Coronary artery (tissue), 2 donors: Measurements from ENCODE around the gene RRBP1.

Experiments used
- DNase-seq: peaks from one replicate; pipeline ENCODE4 v3.0.0-alpha.2; 2017; ENCODE audit warnings: low spot score
- H3K27ac ChIP-seq, 2 donors: fragments of 200-600 bp; sonication (generic); one replicate each; pipeline ENCODE4 v1.5.1; 2016 to 2019
- H3K4me3 ChIP-seq: fragments of 200-600 bp; sonication (generic); 2 replicates; pipeline ENCODE4 v1.5.1; 2016; ENCODE audit warnings: mild to moderate bottlenecking, moderate library complexity
- TF ChIP-seq, protein P1 (sequence below): fragments of 200-600 bp; sonication (generic); IDR thresholded peaks from one replicate; pipeline ENCODE4 v1.5.1; 2019; ENCODE audit warnings: antibody characterized with exemption

The RRBP1 gene

GRCh38 chr20:17615645-17616479 lies 66.2 kb downstream of the RRBP1 start:
- peak; percentile 75 for DNase-seq
- Histone ChIP-seq H3K4me3 (no peak overlapping the region), H3K27ac (peak overlapping the region; percentile 74 to 93)

GRCh38 chr20:17614812-17615644 lies 67.0 kb downstream of the RRBP1 start:
- DNase-seq = peak; percentile 79
- Histone ChIP-seq H3K27ac (peak overlapping the region; percentile 74 to 93), H3K4me3 (peak overlapping the region; percentile 56)
- TF ChIP-seq, protein P1, sequence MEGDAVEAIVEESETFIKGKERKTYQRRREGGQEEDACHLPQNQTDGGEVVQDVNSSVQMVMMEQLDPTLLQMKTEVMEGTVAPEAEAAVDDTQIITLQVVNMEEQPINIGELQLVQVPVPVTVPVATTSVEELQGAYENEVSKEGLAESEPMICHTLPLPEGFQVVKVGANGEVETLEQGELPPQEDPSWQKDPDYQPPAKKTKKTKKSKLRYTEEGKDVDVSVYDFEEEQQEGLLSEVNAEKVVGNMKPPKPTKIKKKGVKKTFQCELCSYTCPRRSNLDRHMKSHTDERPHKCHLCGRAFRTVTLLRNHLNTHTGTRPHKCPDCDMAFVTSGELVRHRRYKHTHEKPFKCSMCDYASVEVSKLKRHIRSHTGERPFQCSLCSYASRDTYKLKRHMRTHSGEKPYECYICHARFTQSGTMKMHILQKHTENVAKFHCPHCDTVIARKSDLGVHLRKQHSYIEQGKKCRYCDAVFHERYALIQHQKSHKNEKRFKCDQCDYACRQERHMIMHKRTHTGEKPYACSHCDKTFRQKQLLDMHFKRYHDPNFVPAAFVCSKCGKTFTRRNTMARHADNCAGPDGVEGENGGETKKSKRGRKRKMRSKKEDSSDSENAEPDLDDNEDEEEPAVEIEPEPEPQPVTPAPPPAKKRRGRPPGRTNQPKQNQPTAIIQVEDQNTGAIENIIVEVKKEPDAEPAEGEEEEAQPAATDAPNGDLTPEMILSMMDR = no peak

More at GRCh38 chr20:17615645-17616479, 66.2 kb downstream of the RRBP1 start:
- TF ChIP-seq, protein P1 = no peak

DNA sequence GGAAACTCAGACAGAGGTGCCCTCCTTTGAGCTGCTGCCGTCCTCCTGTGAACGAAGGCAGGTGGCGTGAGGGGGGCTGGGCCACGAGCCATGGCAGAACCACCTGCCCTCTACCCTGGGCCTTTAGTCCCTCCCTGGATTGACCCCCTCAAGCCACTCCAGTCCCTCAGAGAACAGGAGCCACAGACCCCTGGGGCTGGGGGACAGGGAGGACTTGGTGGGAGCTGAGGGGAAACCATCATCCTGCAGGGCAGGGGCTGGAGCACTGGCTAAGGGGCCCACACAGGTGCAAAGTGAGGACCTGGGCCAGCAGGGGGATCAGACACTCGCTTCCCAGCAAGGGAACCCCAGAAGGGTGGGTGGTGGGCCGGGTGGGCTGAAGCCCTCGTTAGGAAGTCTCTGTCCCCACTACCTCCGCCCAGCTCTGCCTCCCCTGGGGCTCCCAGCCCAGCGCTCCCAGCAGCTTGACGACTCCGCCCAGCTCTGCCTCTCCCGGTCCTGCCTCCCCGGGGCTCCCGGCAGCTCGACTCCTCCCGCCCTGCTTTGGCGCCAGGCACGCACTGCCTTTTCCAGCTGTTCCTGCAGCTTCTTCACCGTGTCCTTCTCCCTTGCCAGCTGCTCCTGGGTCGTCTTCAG lies 67.7 kb downstream of the RRBP1 start:
- Histone ChIP-seq H3K27ac (peak overlapping the region; percentile 74 to 93), H3K4me3 (peak overlapping the region; percentile 56)
- TF ChIP-seq, protein P1 = no peak
- peak; percentile 92 for DNase-seq

GRCh38 chr20:17613328-17614175 lies 68.5 kb downstream of the RRBP1 start:
- Histone ChIP-seq H3K27ac (peak overlapping the region; percentile 74 to 93), H3K4me3 (peak overlapping the region; percentile 3)
- TF ChIP-seq, protein P1 = no peak
- peak; percentile 85 for DNase-seq

- H3K27ac ChIP-seq = peak overlapping the region; percentile 74 to 93
- DNase-seq = peak; percentile 74
- TF ChIP-seq, protein P1 = no peak
- peak overlapping the region; percentile 3 for H3K4me3 ChIP-seq
Measured at GRCh38 chr20:17612992-17613327, 69.1 kb downstream of the RRBP1 start.

DNA sequence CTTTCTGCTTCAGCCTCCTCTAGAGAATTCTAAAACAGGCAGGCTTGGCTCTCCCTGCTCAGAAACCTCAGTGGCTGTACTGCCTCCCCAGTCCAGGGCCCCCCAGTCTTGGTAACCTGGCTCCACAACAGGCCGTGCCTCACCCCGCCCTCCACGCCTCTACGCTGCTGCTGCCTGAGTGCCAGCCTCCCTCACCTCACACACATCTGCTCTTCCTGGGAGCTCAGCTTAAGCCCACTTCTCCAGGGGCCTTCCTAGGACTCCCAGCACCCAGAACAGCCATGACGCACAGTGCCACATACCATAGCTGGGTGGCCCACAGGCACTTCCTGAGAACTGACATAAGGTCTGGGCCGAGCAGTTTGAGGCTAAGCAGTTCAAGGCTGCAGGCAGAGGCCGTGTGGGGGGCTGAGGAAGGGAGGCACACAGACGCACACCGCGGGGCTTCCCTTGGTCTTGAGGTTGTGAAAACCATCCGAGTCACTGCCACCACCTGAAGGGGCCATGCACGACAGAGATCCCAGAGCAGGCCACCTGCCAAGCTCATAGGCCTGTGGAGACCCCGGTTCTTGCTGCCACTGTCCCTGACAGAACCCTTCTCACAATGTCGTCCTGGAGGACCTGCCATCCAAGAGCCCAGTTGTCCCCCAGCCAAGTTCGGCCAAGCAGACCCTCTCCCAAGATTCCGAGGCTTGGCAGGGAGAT lies 69.6 kb downstream of the RRBP1 start:
- Histone ChIP-seq H3K27ac (peak overlapping the region; percentile 74 to 93), H3K4me3 (peak overlapping the region; percentile 45)
- peak; percentile 92 for DNase-seq
- TF ChIP-seq, protein P1 = no peak
